ENCODE measurements around the gene PPP1R14C. TPM values are rescaled to one million over a fixed set of nuclear protein-coding genes. Genes with fewer than 3 reads are reported as not detected.

PPP1R14C gene
- total and polyA plus RNA-seq, 2 experiments from 2014 or later = 2.1 to 5.2 TPM

- Histone ChIP-seq H3K4me1 (ENCODE audit: insufficient read depth) (no peaks in the 10 kb centered on the region), H4K20me1 (ENCODE audit: insufficient read depth, poor library complexity, severe bottlenecking) (no peaks in the 10 kb centered on the region), H3K9me2 (replicated peaks; ENCODE audit: insufficient read depth) (no peaks in the 10 kb centered on the region), H3K4me2 (no peak overlapping the region), H3K27ac (no peak overlapping the region), H2AFZ (no peak overlapping the region), H3K4me3 (no peak overlapping the region), H3K36me3 (replicated peaks; ENCODE audit: insufficient read depth, low read depth) (no peaks in the 10 kb centered on the region), H3K79me2 (no peaks in the 10 kb centered on the region), H3K27me3 (no peaks in the 10 kb centered on the region), H3K9me3 (ENCODE audit: low read depth) (no peaks in the 10 kb centered on the region)
- DNase-seq (ENCODE audit: low spot score) = no peak
- TF ChIP-seq, protein P1, sequence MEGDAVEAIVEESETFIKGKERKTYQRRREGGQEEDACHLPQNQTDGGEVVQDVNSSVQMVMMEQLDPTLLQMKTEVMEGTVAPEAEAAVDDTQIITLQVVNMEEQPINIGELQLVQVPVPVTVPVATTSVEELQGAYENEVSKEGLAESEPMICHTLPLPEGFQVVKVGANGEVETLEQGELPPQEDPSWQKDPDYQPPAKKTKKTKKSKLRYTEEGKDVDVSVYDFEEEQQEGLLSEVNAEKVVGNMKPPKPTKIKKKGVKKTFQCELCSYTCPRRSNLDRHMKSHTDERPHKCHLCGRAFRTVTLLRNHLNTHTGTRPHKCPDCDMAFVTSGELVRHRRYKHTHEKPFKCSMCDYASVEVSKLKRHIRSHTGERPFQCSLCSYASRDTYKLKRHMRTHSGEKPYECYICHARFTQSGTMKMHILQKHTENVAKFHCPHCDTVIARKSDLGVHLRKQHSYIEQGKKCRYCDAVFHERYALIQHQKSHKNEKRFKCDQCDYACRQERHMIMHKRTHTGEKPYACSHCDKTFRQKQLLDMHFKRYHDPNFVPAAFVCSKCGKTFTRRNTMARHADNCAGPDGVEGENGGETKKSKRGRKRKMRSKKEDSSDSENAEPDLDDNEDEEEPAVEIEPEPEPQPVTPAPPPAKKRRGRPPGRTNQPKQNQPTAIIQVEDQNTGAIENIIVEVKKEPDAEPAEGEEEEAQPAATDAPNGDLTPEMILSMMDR (IDR thresholded peaks at IDR 0.05; ENCODE audit: poor library complexity) = no peak
- no peak for TF ChIP-seq EZH2 (IDR thresholded peaks at IDR 0.05; ENCODE audit: borderline replicate concordance)
- TF ChIP-seq EZH2phosphoT487 (IDR thresholded peaks at IDR 0.05; ENCODE audit: low read depth, severe bottlenecking, unreplicated experiment) = no peak
- 95% methylated on average over 1 of the region's 1 CpG for WGBS (ENCODE audit: low lambda C conversion rate, missing lambda C conversion rate)
These were observed 128.3 kb downstream of the PPP1R14C start for GRCh38 chr6:150271172-150271500.

DNA sequence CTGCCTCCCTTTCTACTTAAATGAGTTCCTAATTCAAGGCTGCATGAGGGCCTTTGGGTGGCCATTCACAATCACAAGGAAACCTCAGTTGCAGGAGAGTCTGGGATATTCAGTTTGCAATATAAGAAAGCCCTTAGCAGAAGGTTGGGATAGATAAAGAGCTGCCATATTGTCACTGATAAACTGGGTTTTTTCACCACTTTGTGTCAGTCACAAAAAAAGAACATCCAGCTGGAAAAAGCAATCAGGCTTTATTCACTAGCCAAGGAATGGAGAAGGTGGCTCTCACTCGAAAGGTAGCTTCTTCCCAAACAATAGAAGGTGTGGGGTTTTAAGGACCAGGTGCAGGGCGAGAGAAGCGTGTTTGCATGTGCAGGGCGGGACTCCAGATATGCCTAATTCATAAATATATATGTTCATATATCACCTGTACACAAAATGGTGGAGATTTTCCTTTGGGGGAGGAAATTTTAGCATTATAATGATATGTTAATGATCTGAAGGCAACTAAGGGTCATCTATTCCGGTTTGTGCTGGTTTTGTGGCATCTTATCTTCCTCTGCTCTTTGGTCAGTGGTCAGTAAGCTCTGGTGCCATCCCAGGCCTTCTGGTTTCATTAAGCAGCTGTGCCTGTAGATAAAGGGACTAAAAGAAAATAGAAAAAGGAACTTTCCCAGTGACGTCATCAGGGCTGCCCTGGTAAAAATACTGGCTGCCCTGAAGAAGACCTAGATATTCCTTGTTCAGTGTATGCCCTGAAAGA, 128.8 kb downstream of the PPP1R14C start:
- no peak overlapping the region for H2AFZ ChIP-seq
- WGBS (ENCODE audit: low lambda C conversion rate, missing lambda C conversion rate) = 81% methylated on average over 6 of the region's 6 CpGs
- no peak overlapping the region for H3K4me2 ChIP-seq
- no peak overlapping the region for H3K4me3 ChIP-seq
- no peak for DNase-seq (ENCODE audit: low spot score)
- no peaks in the 10 kb centered on the region for H3K36me3 ChIP-seq (replicated peaks; ENCODE audit: insufficient read depth, low read depth)
- TF ChIP-seq EZH2 (IDR thresholded peaks at IDR 0.05; ENCODE audit: borderline replicate concordance) (no peak), EZH2phosphoT487 (IDR thresholded peaks at IDR 0.05; ENCODE audit: low read depth, severe bottlenecking, unreplicated experiment) (no peak)
- TF ChIP-seq, protein P1 (IDR thresholded peaks at IDR 0.05; ENCODE audit: poor library complexity) = no peak
- H3K79me2 ChIP-seq = no peaks in the 10 kb centered on the region
- no peaks in the 10 kb centered on the region for H3K9me2 ChIP-seq (replicated peaks; ENCODE audit: insufficient read depth)
- H3K27me3 ChIP-seq = no peaks in the 10 kb centered on the region
- no peaks in the 10 kb centered on the region for H4K20me1 ChIP-seq (ENCODE audit: insufficient read depth, poor library complexity, severe bottlenecking)
- no peaks in the 10 kb centered on the region for H3K9me3 ChIP-seq (ENCODE audit: low read depth)
- no peaks in the 10 kb centered on the region for H3K4me1 ChIP-seq (ENCODE audit: insufficient read depth)
- H3K27ac ChIP-seq = no peak overlapping the region

DNA sequence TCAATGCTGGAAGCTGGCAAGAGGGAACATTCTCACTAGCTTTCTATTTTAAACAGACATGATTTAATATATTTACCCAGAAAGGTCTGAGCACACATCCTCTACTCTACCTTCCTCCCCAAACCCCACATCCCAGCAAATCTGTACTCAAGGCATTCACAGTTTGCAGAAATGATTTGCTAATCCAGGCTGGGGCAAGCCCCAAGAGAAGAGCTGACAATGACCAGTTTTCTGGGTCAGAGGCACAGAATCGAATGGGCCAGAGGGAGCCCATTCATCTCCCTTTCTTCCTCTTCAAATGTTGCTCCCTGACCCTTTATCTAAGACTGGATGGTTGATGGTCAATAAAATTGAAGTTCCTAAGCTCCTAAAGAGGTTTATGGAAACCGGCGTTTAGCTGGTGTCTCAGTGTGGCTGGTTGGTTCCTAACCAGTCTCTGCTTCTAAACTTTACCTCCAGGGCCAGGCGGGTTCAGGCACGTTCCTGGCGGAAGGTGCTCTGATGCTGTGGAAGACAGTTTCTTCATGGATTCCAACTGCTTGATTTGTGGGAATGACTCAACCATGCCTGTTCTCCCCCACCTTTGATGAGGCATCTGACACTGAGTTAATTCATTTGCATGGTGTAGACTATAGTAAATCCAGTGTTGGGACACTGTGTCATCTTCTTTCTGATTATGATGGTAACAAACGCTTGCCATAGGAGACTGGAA, 129.6 kb downstream of the PPP1R14C start:
- 64% methylated on average over 7 of the region's 7 CpGs for WGBS (ENCODE audit: low lambda C conversion rate, missing lambda C conversion rate)
- no peak overlapping the region for H3K4me3 ChIP-seq
- no peaks in the 10 kb centered on the region for H3K9me2 ChIP-seq (replicated peaks; ENCODE audit: insufficient read depth)
- TF ChIP-seq, protein P1 (IDR thresholded peaks at IDR 0.05; ENCODE audit: poor library complexity) = no peak
- TF ChIP-seq EZH2 (IDR thresholded peaks at IDR 0.05; ENCODE audit: borderline replicate concordance) = no peak
- no peak for TF ChIP-seq EZH2phosphoT487 (IDR thresholded peaks at IDR 0.05; ENCODE audit: low read depth, severe bottlenecking, unreplicated experiment)
- no peaks in the 10 kb centered on the region for H3K9me3 ChIP-seq (ENCODE audit: low read depth)
- H3K4me2 ChIP-seq = no peak overlapping the region
- no peak overlapping the region for H3K27ac ChIP-seq
- no peaks in the 10 kb centered on the region for H3K4me1 ChIP-seq (ENCODE audit: insufficient read depth)
- H3K27me3 ChIP-seq = no peaks in the 10 kb centered on the region
- H4K20me1 ChIP-seq (ENCODE audit: insufficient read depth, poor library complexity, severe bottlenecking) = no peaks in the 10 kb centered on the region
- H2AFZ ChIP-seq = no peak overlapping the region
- no peak for DNase-seq (ENCODE audit: low spot score)
- H3K79me2 ChIP-seq = no peaks in the 10 kb centered on the region
- H3K36me3 ChIP-seq (replicated peaks; ENCODE audit: insufficient read depth, low read depth) = no peaks in the 10 kb centered on the region
